Hematopoietic multipotent progenitor cell treated with erythropoietin and hydrocortisone succinate and interleukin-3 and kit ligand, for 8 days (in vitro differentiated cells): ENCODE measurements around the gene ABCC9.

Experiments used
- DNase-seq: peaks from one replicate; pipeline ENCODE4 v3.0.0-alpha.2; 2015

ABCC9 gene

GRCh38 chr12:21769307-21769706 is 171.9 kb downstream of the ABCC9 start:
- DNase-seq, result no peak

- no peak for DNase-seq
These were observed 174.8 kb downstream of the ABCC9 start for GRCh38 chr12:21766403-21766802.

GRCh38 chr12:21764950-21765349 is 176.3 kb downstream of the ABCC9 start:
- DNase-seq, result no peak

GRCh38 chr12:21764065-21764464 is 177.2 kb downstream of the ABCC9 start:
- DNase-seq, result no peak

- no peak for DNase-seq
These were observed 177.7 kb downstream of the ABCC9 start for GRCh38 chr12:21763531-21763930.

- no peak for DNase-seq
These were observed 181.5 kb downstream of the ABCC9 start for GRCh38 chr12:21759737-21760136.

- DNase-seq, result no peak
These were observed 183.5 kb downstream of the ABCC9 start for GRCh38 chr12:21757735-21758134.

- DNase-seq, result no peak
These were observed 184.5 kb downstream of the ABCC9 start for GRCh38 chr12:21756699-21757098.

- peak; percentile 5 for DNase-seq
These were observed 189.7 kb downstream of the ABCC9 start for GRCh38 chr12:21751517-21751916.
